Medulla oblongata (tissue), 1 donor: Measurements from ENCODE around the gene GSKIP.
"Not testable (repeated sequence)": the region's sequence is repeated elsewhere in the genome, so short reads cannot be mapped to it uniquely, and the experiment has no call there.

Experiments used
- DNase-seq: peaks from one replicate; pipeline ENCODE4 v3.0.0-alpha.2; 2015; ENCODE audit errors: extremely low spot score

The GSKIP gene, protein sequence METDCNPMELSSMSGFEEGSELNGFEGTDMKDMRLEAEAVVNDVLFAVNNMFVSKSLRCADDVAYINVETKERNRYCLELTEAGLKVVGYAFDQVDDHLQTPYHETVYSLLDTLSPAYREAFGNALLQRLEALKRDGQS

GRCh38 chr14:96362965-96363750 is at the start of gene GSKIP, which contains the start of gene ATG2B:
Gene GSKIP, plus strand, starts transcription at chr14:96363526. Its CDS starts 18,722 bp downstream, at chr14:96382248.
Gene ATG2B, minus strand, starts transcription at chr14:96363341. Its CDS starts 365 bp downstream, at chr14:96362976.
- peak; percentile 97 for DNase-seq

GRCh38 chr14:96316087-96316486 is 47.2 kb upstream of the GSKIP start:
- no peak for DNase-seq

DNA sequence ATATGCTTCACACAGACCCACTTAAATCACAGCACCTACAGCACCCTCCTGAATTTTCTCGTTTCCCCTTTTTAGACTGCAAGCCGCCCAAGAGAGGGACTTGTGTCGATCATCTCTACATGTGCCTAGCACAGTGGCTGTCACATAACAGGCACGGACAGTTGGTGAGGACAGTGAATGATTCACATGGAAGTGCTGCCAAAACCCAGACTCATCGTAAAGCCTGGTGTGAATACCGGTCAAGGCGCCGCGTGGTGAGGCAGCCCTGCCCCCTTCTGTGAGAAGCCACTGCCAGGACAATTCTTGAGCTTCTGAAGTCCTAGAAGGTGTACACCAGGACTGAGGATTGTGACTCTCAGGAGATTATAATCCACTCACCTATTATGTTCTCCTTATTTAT is 44.5 kb upstream of the GSKIP start:
- no peak for DNase-seq

DNA sequence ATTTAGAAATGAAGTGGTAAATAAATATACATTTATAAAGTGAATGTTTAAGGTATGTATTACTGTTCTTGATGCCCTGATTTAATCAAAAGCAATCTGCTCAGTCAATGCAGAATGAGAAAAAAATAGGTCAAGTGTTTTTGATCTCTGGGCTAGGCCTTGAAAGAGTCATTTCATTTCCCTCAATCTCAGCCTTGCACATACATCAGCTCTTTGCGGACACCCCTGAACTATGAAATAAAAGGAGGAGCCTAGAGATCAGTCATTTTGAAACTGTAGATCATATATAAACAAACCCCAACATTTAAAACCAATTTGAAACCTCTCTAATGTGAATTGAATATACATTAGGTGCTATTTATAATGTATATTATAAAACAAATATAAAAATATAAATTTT is 42.7 kb upstream of the GSKIP start:
- DNase-seq = no peak

DNA sequence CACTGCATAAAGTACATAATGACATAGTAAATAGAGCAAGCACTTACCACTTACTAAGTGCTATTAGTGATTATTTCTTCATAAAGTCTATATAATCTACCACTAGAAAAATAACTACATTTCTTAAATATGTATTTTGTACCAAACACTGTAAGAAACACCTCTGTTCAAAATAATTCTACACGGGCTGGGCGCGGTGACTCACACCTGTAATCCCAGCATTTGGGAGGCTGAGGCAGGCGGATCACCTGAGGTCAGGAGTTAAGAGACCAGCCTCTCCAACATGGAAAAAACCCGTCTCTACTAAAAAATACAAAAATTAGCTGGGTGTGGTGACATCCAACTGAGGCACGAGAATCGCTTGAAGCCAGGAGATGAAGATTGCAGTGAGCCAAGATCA is 39.1 kb upstream of the GSKIP start:
- DNase-seq = no peak

- no peak for DNase-seq
Measured at GRCh38 chr14:96338551-96338950, 24.8 kb upstream of the GSKIP start.

DNA sequence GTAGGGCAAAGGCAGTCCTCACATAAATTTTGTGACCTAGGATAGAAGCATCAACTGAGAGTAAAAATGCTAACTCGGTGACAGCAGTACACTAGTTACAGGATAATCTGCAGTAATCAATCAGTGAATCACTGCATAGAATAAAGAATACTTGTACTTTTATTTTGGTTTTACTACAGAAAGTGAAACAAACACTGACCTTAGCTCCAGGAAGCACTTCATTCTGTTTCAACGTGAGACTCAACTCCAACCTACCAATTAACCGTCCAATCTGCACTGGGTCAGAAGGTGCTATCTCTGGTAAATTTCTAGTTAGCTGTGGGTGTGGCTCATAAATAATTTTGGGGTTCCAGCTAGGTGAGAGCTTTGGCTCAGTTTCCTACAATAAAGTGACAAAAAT is 22.0 kb upstream of the GSKIP start:
- no peak for DNase-seq

DNA sequence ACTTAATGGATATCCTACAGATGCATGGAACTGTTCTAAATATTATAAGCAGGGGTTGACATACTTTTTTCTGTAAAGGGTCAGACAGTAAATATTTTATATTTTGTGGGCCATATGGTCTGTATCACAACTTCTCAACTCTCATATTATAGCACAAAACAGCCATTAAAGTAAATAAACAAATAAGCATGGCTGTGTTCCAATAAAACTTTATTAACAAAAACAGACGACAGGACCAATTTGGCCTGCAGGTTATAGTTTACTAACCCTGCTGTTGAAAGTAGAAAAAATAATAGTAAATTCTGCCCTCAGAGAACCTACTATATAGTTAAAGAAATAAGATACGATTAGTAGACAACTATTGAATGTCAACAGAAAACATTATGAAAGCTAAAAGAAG is 17.7 kb upstream of the GSKIP start:
- no peak for DNase-seq

- not testable (repeated sequence) for DNase-seq
Measured at GRCh38 chr14:96347957-96348356, 15.4 kb upstream of the GSKIP start.

- DNase-seq = no peak
Measured at GRCh38 chr14:96349286-96350075, 13.8 kb upstream of the GSKIP start.

GRCh38 chr14:96351986-96352385 is 11.3 kb upstream of the GSKIP start:
- DNase-seq = no peak

DNA sequence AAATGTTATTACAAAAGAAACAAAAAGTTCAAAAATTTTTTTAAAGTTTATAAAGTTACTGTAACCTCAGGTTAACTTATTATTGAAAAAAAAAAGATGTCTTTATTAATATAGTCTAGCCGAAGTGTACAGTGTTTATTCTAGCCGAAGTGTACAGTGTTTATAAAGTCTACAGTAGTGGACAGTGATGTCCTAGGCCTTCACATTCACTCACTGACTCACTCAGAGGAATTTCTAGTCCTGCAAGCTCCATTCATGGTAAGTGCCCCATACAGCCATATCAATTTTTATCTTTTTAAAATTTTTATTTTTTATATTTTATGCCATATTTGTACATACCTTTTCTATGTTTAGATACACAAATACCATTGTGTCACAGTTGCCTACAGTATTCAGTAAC is 10.6 kb upstream of the GSKIP start:
- DNase-seq = no peak

GRCh38 chr14:96354246-96354645 is 9.1 kb upstream of the GSKIP start:
- no peak for DNase-seq

GRCh38 chr14:96357216-96357615 is 6.1 kb upstream of the GSKIP start:
- DNase-seq = no peak

DNA sequence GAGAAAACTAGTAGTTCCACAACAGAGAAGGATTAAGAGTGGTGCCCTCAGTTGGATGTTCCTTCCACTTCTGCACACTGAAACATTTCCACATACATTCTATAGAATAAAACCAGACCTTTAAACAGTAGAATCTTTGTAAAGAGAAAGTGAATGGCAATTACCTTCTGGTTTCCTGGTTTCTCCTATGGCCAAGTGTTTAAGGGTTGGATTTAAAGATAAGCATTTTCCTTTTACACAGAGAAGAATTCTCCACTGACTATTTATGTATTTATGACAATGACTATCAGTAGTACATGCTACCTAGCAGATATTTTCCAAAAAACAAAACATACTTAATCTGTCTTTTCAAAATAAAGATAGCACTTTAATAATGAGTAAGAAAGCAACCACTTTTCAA is 3.4 kb upstream of the GSKIP start:
- DNase-seq = no peak

DNA sequence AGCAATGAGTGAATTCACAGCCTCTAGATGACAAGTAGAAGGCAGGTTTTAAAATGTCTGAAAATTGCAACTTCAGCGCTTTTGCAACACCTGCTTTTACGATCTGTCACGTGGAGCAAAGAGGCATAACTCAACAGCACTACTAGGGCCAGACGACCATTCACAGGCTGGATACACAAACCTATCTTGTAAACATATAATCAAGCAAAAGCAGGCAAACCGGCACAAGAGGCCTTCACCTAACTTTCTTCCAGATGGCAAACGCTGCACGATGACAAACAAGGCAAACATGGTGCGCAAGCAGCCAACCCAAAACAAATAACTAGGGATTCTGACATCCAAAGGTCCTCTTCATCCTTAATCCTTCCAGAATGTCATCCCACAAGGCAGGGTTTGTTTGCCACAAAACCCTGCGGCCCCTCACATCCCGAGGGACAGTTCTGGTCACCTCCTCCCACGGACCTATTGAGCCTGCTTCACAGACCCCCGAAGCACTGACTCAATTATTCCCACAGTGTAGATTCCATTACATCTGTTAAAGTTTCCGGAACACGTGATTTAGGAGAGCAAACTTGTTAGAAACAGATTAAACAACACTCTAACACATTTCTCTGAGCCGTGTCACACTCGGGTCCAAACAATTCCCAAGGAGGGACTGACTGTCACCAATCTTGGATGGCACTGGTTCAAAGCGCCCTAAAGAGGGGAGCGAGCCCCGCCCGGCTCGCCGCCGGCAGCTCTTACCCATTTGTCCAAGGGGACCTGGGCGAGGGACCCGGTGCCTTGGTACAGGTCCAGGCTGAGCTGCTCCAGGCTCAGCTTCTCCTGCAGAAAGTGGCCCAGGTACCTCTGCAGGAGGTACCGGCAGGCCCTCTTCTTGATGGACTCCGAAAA is 1.0 kb upstream of the GSKIP start:
- peak; percentile 44 for DNase-seq

GRCh38 chr14:96363751-96364336 is 518 bp downstream of the GSKIP start:
- peak; percentile 20 for DNase-seq

- no peak for DNase-seq
Measured at GRCh38 chr14:96364962-96365361, 1.6 kb downstream of the GSKIP start.

DNA sequence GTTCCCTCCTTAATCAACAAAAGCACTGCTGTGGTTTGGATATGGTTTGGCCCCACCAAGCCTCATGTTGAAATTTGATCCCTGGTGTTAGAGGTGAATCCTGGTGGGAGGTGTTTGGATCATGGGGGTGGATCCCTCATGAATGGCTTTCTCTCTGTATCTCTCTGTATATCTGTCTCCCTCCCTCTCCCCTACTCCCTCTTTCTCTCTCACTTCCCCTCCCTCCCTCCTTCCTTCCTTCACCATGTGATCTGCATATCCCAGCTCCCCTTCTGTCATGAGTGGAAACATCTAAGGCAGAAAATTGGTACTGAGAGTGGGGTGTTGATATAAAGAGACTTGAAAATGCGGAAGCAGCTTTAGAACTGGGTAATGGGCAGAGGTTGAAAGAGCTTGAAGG is 5.2 kb downstream of the GSKIP start:
- no peak for DNase-seq

GRCh38 chr14:96370528-96370927 is 7.2 kb downstream of the GSKIP start:
- DNase-seq = no peak

DNA sequence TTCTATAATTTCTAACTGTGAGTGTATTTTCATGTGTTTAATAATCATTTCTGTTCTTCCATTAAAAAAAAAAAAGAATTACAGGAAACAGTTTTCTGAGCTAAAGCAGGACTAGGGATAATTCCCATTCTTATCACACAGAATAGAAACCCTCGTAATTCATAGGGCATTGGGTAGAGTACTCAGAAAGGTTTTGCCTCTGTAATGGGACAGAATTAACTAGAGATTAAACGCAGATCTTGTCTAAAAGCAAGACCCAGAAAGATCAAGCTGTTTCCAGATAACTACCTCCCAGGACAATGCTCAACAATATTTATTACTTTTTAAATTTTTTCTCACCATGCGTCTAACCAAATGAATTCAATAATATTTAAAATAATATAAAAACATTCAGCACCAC is 10.2 kb downstream of the GSKIP start:
- no peak for DNase-seq
